NCI-H146 treated with DMSO at 0.1 percent for 48 hours (cell line): Measurements from ENCODE around the gene ZBTB46.
A peak's percentile ranks its signal among the peaks of the same experiment; 100 is the strongest.
"Not testable (repeated sequence)": the region's sequence is repeated elsewhere in the genome, so short reads cannot be mapped to it uniquely, and the experiment has no call there.

ENCODE experiments used
- DNase-seq: peaks from one replicate; lab custom pipeline; 2025; ENCODE audit not compliant: unreplicated experiment; lab: John Stamatoyannopoulos, UW

ZBTB46 gene

GRCh38 chr20:63790572-63791168 is 40.4 kb downstream of the ZBTB46 start:
- no peak for DNase-seq

GRCh38 chr20:63789836-63790571 is 41.1 kb downstream of the ZBTB46 start:
- DNase-seq, result no peak

- no peak for DNase-seq
Measured at GRCh38 chr20:63787749-63788148, 43.3 kb downstream of the ZBTB46 start.

- DNase-seq, result no peak
Measured at GRCh38 chr20:63787302-63787701, 43.8 kb downstream of the ZBTB46 start.

- DNase-seq, result peak; percentile 38
Measured at GRCh38 chr20:63785691-63786131, 45.4 kb downstream of the ZBTB46 start.

- DNase-seq, result no peak
Measured at GRCh38 chr20:63783970-63784369, 47.1 kb downstream of the ZBTB46 start.

- no peak for DNase-seq
Measured at GRCh38 chr20:63782521-63782971, 48.5 kb downstream of the ZBTB46 start.

- DNase-seq, result no peak
Measured at GRCh38 chr20:63782051-63782471, 49.0 kb downstream of the ZBTB46 start.

- no peak for DNase-seq
Measured at GRCh38 chr20:63781181-63781580, 49.9 kb downstream of the ZBTB46 start.

- DNase-seq, result no peak
Measured at GRCh38 chr20:63778857-63779256, 52.2 kb downstream of the ZBTB46 start.

- DNase-seq, result no peak
Measured at GRCh38 chr20:63778034-63778752, 52.9 kb downstream of the ZBTB46 start.

GRCh38 chr20:63777614-63778013 is 53.5 kb downstream of the ZBTB46 start:
- DNase-seq, result no peak

GRCh38 chr20:63776875-63777274 is 54.2 kb downstream of the ZBTB46 start:
- DNase-seq, result not testable (repeated sequence)

- DNase-seq, result no peak
Measured at GRCh38 chr20:63775096-63775978, 55.7 kb downstream of the ZBTB46 start.

- no peak for DNase-seq
Measured at GRCh38 chr20:63774306-63774705, 56.8 kb downstream of the ZBTB46 start.

- no peak for DNase-seq
Measured at GRCh38 chr20:63773571-63774241, 57.4 kb downstream of the ZBTB46 start.

- no peak for DNase-seq
Measured at GRCh38 chr20:63772781-63773518, 58.1 kb downstream of the ZBTB46 start.

- DNase-seq, result no peak
Measured at GRCh38 chr20:63771046-63771707, 59.9 kb downstream of the ZBTB46 start.

- no peak for DNase-seq
Measured at GRCh38 chr20:63769891-63770474, 61.1 kb downstream of the ZBTB46 start.
